IMR-90 (cell line): ENCODE results near the gene GNB4. TPM values are rescaled to one million over a fixed set of nuclear protein-coding genes. Genes with fewer than 3 reads are reported as not detected.

ENCODE experiments used
- ATAC-seq: fragments of 200-7000 bp; cut with Tn5 transposase; 2 replicates; pipeline ENCODE4 v1.9.1; 2020; ENCODE audit warnings: low read depth, mild to moderate bottlenecking, moderate library complexity
- BruUV-seq: library from RNA; stranded (reverse); fragments of 400-500 nt; replicated peaks from 2 replicates; lab custom pipeline; 2021; lab: Mats Ljungman, UMichigan
- CTCF ChIA-PET: fragments of 300-600 bp; formaldehyde crosslinking; extraction: SDS; loops from one replicate; lab custom pipeline; 2021; ENCODE audit warnings: antibody characterized with exemption; lab: Yijun Ruan, JAX
- POLR2A ChIA-PET: fragments of 300-600 bp; sonication (Branson Sonifier 250); formaldehyde crosslinking; loops from one replicate; lab custom pipeline; 2022; ENCODE audit warnings: antibody characterized with exemption; ENCODE audit not compliant: unreplicated experiment; lab: Charles Lee
- DNase-seq: peaks from one replicate; pipeline ENCODE4 v3.0.0; 2013
- H2AFZ ChIP-seq: replicated peaks from 2 replicates; pipeline ENCODE3; 2013; ENCODE audit warnings: low read length, mild to moderate bottlenecking; ENCODE audit not compliant: poor library complexity
- H2AK5ac ChIP-seq: 2 replicates; pipeline ENCODE4 v1.6.1; 2013; ENCODE audit warnings: low read depth, low read length, inconsistent platforms
- H2AK9ac ChIP-seq: replicated peaks from 2 replicates; pipeline ENCODE3; 2013; ENCODE audit warnings: mild to moderate bottlenecking, low read depth, low read length, moderate library complexity; ENCODE audit not compliant: poor library complexity
- H2BK120ac ChIP-seq: 2 replicates; pipeline ENCODE4 v1.6.1; 2013; ENCODE audit warnings: low read depth, low read length, inconsistent platforms
- H2BK15ac ChIP-seq: 3 replicates; pipeline ENCODE4 v1.6.1; 2013; ENCODE audit warnings: low read depth, low read length, inconsistent platforms
- H2BK20ac ChIP-seq: 2 replicates; pipeline ENCODE4 v1.6.1; 2013; ENCODE audit warnings: low read depth, mild to moderate bottlenecking, inconsistent platforms, low read length, moderate library complexity
- H2BK5ac ChIP-seq: 2 replicates; pipeline ENCODE4 v1.6.1; 2013; ENCODE audit warnings: mild to moderate bottlenecking, low read depth, low read length, inconsistent platforms; ENCODE audit not compliant: poor library complexity, severe bottlenecking
- H3K14ac ChIP-seq: replicated peaks from 2 replicates; pipeline ENCODE4 v1.6.1; 2013; ENCODE audit warnings: low read depth, low read length, inconsistent platforms
- H3K18ac ChIP-seq: 2 replicates; pipeline ENCODE4 v1.6.1; 2013; ENCODE audit warnings: low read depth, low read length, control low read depth
- H3K23ac ChIP-seq: 2 replicates; pipeline ENCODE4 v1.6.1; 2013; ENCODE audit warnings: low read depth, low read length, inconsistent platforms
- H3K27ac ChIP-seq: 2 replicates; pipeline ENCODE4 v1.5.1; 2013; ENCODE audit warnings: mild to moderate bottlenecking, control low read depth, low read length; ENCODE audit not compliant: insufficient read depth
- H3K27me3 ChIP-seq: 2 replicates; pipeline ENCODE4 v1.6.1; 2013; ENCODE audit warnings: low read length; ENCODE audit not compliant: control insufficient read depth, insufficient read depth
- H3K36me3 ChIP-seq: 2 replicates; pipeline ENCODE4 v1.6.1; 2013; ENCODE audit warnings: low read length, mixed read lengths; ENCODE audit not compliant: control insufficient read depth, insufficient read depth
- H3K4ac ChIP-seq: 2 replicates; pipeline ENCODE4 v1.6.1; 2013; ENCODE audit warnings: low read depth, low read length, inconsistent platforms
- H3K4me1 ChIP-seq: 2 replicates; pipeline ENCODE4 v1.6.1; 2013; ENCODE audit warnings: low read length, mixed read lengths; ENCODE audit not compliant: control insufficient read depth, insufficient read depth
- H3K4me2 ChIP-seq: 2 replicates; pipeline ENCODE4 v1.6.1; 2013; ENCODE audit warnings: low read depth, mild to moderate bottlenecking, control low read depth, low read length, moderate library complexity
- H3K4me3 ChIP-seq: 2 replicates; pipeline ENCODE4 v1.5.1; 2013; ENCODE audit warnings: low read depth, mild to moderate bottlenecking, control low read depth, low read length, moderate library complexity; ENCODE audit not compliant: insufficient read depth
- H3K56ac ChIP-seq: 2 replicates; pipeline ENCODE4 v1.6.1; 2013; ENCODE audit warnings: low read length, inconsistent platforms; ENCODE audit not compliant: insufficient read depth; ENCODE audit errors: extremely low read depth
- H3K79me1 ChIP-seq, 2 experiments: 2 replicates each; pipeline ENCODE4 v1.6.1; 2013; ENCODE audit warnings: low read length in 2 of 2, inconsistent platforms in 1 of 2, low read depth in 1 of 2
- H3K9ac ChIP-seq: 2 replicates; pipeline ENCODE4 v1.6.1; 2013; ENCODE audit warnings: low read depth, low read length, control low read depth
- H3K9me1 ChIP-seq: 2 replicates; pipeline ENCODE4 v1.6.1; 2013; ENCODE audit warnings: low read length, inconsistent platforms; ENCODE audit not compliant: insufficient read depth
- H3K9me3 ChIP-seq: 2 replicates; pipeline ENCODE4 v1.6.1; 2013; ENCODE audit warnings: low read length; ENCODE audit not compliant: control insufficient read depth, insufficient read depth
- H4K20me1 ChIP-seq: 2 replicates; pipeline ENCODE4 v1.6.1; 2013; ENCODE audit warnings: low read length, inconsistent platforms; ENCODE audit not compliant: insufficient read depth
- H4K5ac ChIP-seq: 2 replicates; pipeline ENCODE4 v1.6.1; 2013; ENCODE audit warnings: mild to moderate bottlenecking, low read depth, low read length, control low read depth
- H4K8ac ChIP-seq, 2 experiments: 2 replicates each; pipeline ENCODE4 v1.6.1; 2013; ENCODE audit warnings: low read depth in 2 of 2, low read length in 2 of 2, control low read depth in 1 of 2, inconsistent platforms in 1 of 2
- H4K91ac ChIP-seq: 2 replicates; pipeline ENCODE4 v1.6.1; 2013; ENCODE audit warnings: low read depth, low read length, inconsistent platforms; ENCODE audit not compliant: insufficient read depth
- BHLHE40 ChIP-seq: fragments of 150-350 bp; IDR thresholded peaks from 2 replicates; pipeline ENCODE4 v1.6.1; 2016; ENCODE audit warnings: mild to moderate bottlenecking, low read depth, low read length
- CEBPB ChIP-seq: IDR thresholded peaks from 2 replicates; pipeline ENCODE4 v1.6.1; 2012; ENCODE audit warnings: low read depth, low read length, improper control_type of control experiment
- CHD1 ChIP-seq: IDR thresholded peaks from 2 replicates; pipeline ENCODE4 v1.6.1; 2012; ENCODE audit warnings: low read depth, low read length, improper control_type of control experiment
- FOS ChIP-seq: fragments of 150-350 bp; IDR thresholded peaks from 2 replicates; pipeline ENCODE4 v1.6.1; 2016; ENCODE audit warnings: low read depth, low read length
- MAFK ChIP-seq: IDR thresholded peaks from 2 replicates; pipeline ENCODE4 v1.6.1; 2012; ENCODE audit warnings: low read depth, low read length, improper control_type of control experiment
- MAZ ChIP-seq: IDR thresholded peaks from 2 replicates; pipeline ENCODE4 v1.6.1; 2012; ENCODE audit warnings: low read depth, mild to moderate bottlenecking, low read length, improper control_type of control experiment, moderate library complexity, borderline replicate concordance
- MXI1 ChIP-seq: IDR thresholded peaks from 2 replicates; pipeline ENCODE4 v1.6.1; 2012; ENCODE audit warnings: low read depth, mild to moderate bottlenecking, low read length, moderate library complexity, borderline replicate concordance
- POLR2A ChIP-seq: IDR thresholded peaks from 2 replicates; pipeline ENCODE4 v1.6.1; 2012; ENCODE audit warnings: mild to moderate bottlenecking, low read depth, low read length
- RAD21 ChIP-seq: IDR thresholded peaks from 2 replicates; pipeline ENCODE4 v1.6.1; 2012; ENCODE audit warnings: low read length, improper control_type of control experiment
- RFX5 ChIP-seq: IDR thresholded peaks from 2 replicates; pipeline ENCODE4 v1.8.0; 2012; ENCODE audit warnings: low read depth, mild to moderate bottlenecking, low read length, moderate library complexity
- SMC3 ChIP-seq: fragments of 150-350 bp; IDR thresholded peaks from 2 replicates; pipeline ENCODE4 v1.6.1; 2016; ENCODE audit warnings: low read depth, mild to moderate bottlenecking, antibody characterized with exemption, low read length, moderate library complexity
- WGBS, 2 experiments: methylation state at CpG; one replicate each; pipeline versions ENCODE4 v1.1.5 to v1.1.7; 2013; ENCODE audit warnings: missing lambda C conversion rate in 2 of 2; ENCODE audit not compliant: insufficient read length in 1 of 2; ENCODE audit errors: extremely low coverage in 2 of 2; 5-methylcytosine and 5-hydroxymethylcytosine counted together
- dilution Hi-C: fragments of 300-500 bp; cut with HindIII; formaldehyde crosslinking; loops from one replicate; pipeline ENCODE4 v1.14.3; 2018; ENCODE audit warnings: low sequenced_read_pairs; ENCODE audit not compliant: unreplicated experiment
- in situ Hi-C: fragments of 300-500 bp; cut with MboI; formaldehyde crosslinking; loops from 3 replicates; pipeline ENCODE4 v1.14.3; 2019; ENCODE audit warnings: low sequenced_read_pairs, inconsistent platforms, mixed read lengths
- intact Hi-C: fragments of 100-400 bp; cut with micrococcal nuclease; formaldehyde crosslinking; loops from 2 replicates; pipeline ENCODE4 v1.10.0; 2022
- polyA plus RNA-seq, 3 experiments: library from polyadenylated mRNA; depleted of rRNA; stranded (reverse); fragments of >200 nt; gene quantifications; 2 replicates each; pipeline ENCODE4 v1.2.3, GENCODE V29; 2012; ENCODE audit warnings: low replicate concordance in 1 of 3
- total RNA-seq: library from RNA; depleted of rRNA; stranded (reverse); fragments of >200 nt; gene quantifications from 2 replicates; pipeline ENCODE4 v1.2.3, GENCODE V29; 2012
- TF ChIP-seq, protein P1 (sequence below): fragments of 150-350 bp; IDR thresholded peaks from 2 replicates; pipeline ENCODE4 v1.6.1; 2017; ENCODE audit warnings: mild to moderate bottlenecking, antibody characterized with exemption, low read length, low read depth
- TF ChIP-seq, protein P2 (sequence below): conservative IDR thresholded peaks from 2 replicates; pipeline ENCODE4 v1.5.1; 2012; ENCODE audit warnings: mild to moderate bottlenecking, low read depth, low read length, improper control_type of control experiment

Gene GNB4
- total and polyA plus RNA-seq, 2 of the 4 experiments (the other 2 are of a cell fraction), result 22.1 to 112 TPM

DNA sequence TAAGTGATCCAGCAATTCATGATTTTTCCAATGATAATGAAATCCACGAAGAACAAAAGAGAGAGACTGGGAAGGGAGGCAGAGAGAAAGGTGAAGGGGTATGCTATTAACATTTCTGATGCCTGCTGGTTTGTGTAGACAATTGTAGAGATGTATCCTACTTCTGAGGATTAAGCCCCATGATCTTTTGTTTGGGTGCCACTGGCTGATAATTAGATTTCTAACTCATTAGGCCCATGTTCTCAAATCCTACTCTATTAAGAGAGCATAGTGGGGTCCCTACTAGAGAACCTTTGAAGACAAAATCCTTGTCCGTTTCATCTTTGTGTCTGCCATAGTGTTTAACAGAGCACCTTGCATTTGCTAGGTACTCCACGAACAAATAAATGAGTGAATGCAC is 2.7 kb upstream of the GNB4 start:
- Histone ChIP-seq H2AK9ac (no peak overlapping the region), H3K9me1 (no peaks in the 10 kb centered on the region), H3K79me1 (peaks cover 0 to 3% of the 10 kb centered on the region in 2 experiments; a peak in 2 of 4 replicates), H3K9me3 (no peaks in the 10 kb centered on the region), H3K23ac (no peak overlapping the region), H2BK120ac (no peak overlapping the region), H2BK5ac (no peak overlapping the region), H2BK15ac (no peak overlapping the region), H2BK20ac (no peak overlapping the region), H3K14ac (no peak overlapping the region), H3K4me3 (no peak overlapping the region), H4K8ac (no peak overlapping the region), H3K36me3 (no peaks in the 10 kb centered on the region), H4K5ac (no peak overlapping the region), H3K56ac (no peak overlapping the region), H4K91ac (no peak overlapping the region), H2AFZ (no peak overlapping the region), H3K4me1 (peaks cover 3% of the 10 kb centered on the region), H4K20me1 (peaks cover 4% of the 10 kb centered on the region; the same call in 1 of the 2 replicates), H3K27me3 (no peaks in the 10 kb centered on the region), H3K4me2 (no peak overlapping the region), H3K18ac (no peak overlapping the region), H3K27ac (no peak overlapping the region), H3K4ac (no peak overlapping the region), H3K9ac (no peak overlapping the region), H2AK5ac (no peak overlapping the region)
- no CpG with 5 or more reads among the region's 3 CpGs for WGBS, 2 experiments
- in situ Hi-C loops, result no loop called here
- DNase-seq (no peak), ATAC-seq (no peak)
- ChIA-PET POLR2A (no interaction called here), CTCF (no interaction called here)
- TF ChIP-seq CHD1 (no peak), POLR2A (no peak), CEBPB (no peak), RFX5 (no peak), MAZ (no peak), SMC3 (no peak), MXI1 (no peak), RAD21 (no peak), MAFK (no peak), FOS (no peak), BHLHE40 (no peak)
- TF ChIP-seq, protein P1, sequence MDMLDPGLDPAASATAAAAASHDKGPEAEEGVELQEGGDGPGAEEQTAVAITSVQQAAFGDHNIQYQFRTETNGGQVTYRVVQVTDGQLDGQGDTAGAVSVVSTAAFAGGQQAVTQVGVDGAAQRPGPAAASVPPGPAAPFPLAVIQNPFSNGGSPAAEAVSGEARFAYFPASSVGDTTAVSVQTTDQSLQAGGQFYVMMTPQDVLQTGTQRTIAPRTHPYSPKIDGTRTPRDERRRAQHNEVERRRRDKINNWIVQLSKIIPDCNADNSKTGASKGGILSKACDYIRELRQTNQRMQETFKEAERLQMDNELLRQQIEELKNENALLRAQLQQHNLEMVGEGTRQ, result no peak
- TF ChIP-seq, protein P2, sequence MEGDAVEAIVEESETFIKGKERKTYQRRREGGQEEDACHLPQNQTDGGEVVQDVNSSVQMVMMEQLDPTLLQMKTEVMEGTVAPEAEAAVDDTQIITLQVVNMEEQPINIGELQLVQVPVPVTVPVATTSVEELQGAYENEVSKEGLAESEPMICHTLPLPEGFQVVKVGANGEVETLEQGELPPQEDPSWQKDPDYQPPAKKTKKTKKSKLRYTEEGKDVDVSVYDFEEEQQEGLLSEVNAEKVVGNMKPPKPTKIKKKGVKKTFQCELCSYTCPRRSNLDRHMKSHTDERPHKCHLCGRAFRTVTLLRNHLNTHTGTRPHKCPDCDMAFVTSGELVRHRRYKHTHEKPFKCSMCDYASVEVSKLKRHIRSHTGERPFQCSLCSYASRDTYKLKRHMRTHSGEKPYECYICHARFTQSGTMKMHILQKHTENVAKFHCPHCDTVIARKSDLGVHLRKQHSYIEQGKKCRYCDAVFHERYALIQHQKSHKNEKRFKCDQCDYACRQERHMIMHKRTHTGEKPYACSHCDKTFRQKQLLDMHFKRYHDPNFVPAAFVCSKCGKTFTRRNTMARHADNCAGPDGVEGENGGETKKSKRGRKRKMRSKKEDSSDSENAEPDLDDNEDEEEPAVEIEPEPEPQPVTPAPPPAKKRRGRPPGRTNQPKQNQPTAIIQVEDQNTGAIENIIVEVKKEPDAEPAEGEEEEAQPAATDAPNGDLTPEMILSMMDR, result no peak
- intact Hi-C loops, result no loop called here
- no TSS peak for BruUV-seq
- dilution Hi-C loops, result no loop called here
